OCI-LY1 (cell line): ENCODE measurements around the gene ATF6.
A peak's percentile ranks its signal among the peaks of the same experiment; 100 is the strongest.
"Not testable (repeated sequence)": the region's sequence is repeated elsewhere in the genome, so short reads cannot be mapped to it uniquely, and the experiment has no call there.

Experiments used
- H2AFZ ChIP-seq: fragments of 200-600 bp; sonication (generic), shearing (Covaris generic); 2 replicates; pipeline ENCODE4 v1.6.0; 2014; ENCODE audit warnings: antibody characterized with exemption, mild to moderate bottlenecking, low read length
- H3F3A ChIP-seq: fragments of 200-600 bp; sonication (generic), shearing (Covaris generic); 2 replicates; pipeline ENCODE4 v1.6.0; 2014; ENCODE audit warnings: mild to moderate bottlenecking, antibody characterized with exemption, low read length, moderate library complexity; ENCODE audit not compliant: insufficient read depth
- H3K27ac ChIP-seq: fragments of 200-600 bp; sonication (generic); 2 replicates; pipeline ENCODE4 v1.5.1; 2014; ENCODE audit warnings: low read length, mixed run types, mild to moderate bottlenecking, low read depth; ENCODE audit not compliant: poor library complexity, severe bottlenecking
- H3K27me3 ChIP-seq: fragments of 200-600 bp; sonication (generic); 2 replicates; pipeline ENCODE4 v1.6.0; 2014; ENCODE audit warnings: antibody characterized with exemption, mild to moderate bottlenecking, low read length, moderate library complexity; ENCODE audit not compliant: insufficient read depth
- H3K36me3 ChIP-seq: fragments of 200-600 bp; sonication (generic); 2 replicates; pipeline ENCODE4 v1.6.1; 2014; ENCODE audit warnings: mild to moderate bottlenecking, antibody characterized with exemption, low read length, moderate library complexity, mixed read lengths; ENCODE audit not compliant: insufficient read depth
- H3K4me1 ChIP-seq: fragments of 200-600 bp; sonication (generic); 2 replicates; pipeline ENCODE4 v1.5.1; 2014; ENCODE audit warnings: mild to moderate bottlenecking, low read length, moderate library complexity; ENCODE audit not compliant: insufficient read depth, severe bottlenecking
- H3K4me2 ChIP-seq: fragments of 200-600 bp; sonication (generic), shearing (Covaris generic); 2 replicates; pipeline ENCODE4 v1.6.1; 2014; ENCODE audit warnings: low read length
- H3K4me3 ChIP-seq: fragments of 200-600 bp; sonication (generic); 2 replicates; pipeline ENCODE4 v1.5.1; 2014; ENCODE audit warnings: low read length, low read depth, mild to moderate bottlenecking, mixed read lengths; ENCODE audit not compliant: poor library complexity, severe bottlenecking
- H3K79me2 ChIP-seq: fragments of 200-600 bp; shearing (Covaris generic); 2 replicates; pipeline ENCODE4 v1.6.1; 2016; ENCODE audit warnings: mixed run types, low read length, mixed read lengths; ENCODE audit not compliant: insufficient read depth
- H3K9ac ChIP-seq: fragments of 200-600 bp; sonication (generic), shearing (Covaris generic); 2 replicates; pipeline ENCODE4 v1.6.1; 2014; ENCODE audit warnings: mild to moderate bottlenecking, low read length, mixed read lengths
- H3K9me2 ChIP-seq: fragments of 200-600 bp; sonication (generic), shearing (Covaris generic); 2 replicates; pipeline ENCODE4 v1.6.1; 2014; ENCODE audit warnings: low read depth, mild to moderate bottlenecking, low read length, mixed read lengths
- H3K9me3 ChIP-seq: fragments of 200-600 bp; shearing (Covaris generic); 2 replicates; pipeline ENCODE4 v1.6.1; 2014; ENCODE audit warnings: low read length, mixed read lengths
- H4K20me1 ChIP-seq: fragments of 200-600 bp; sonication (generic), shearing (Covaris generic); 2 replicates; pipeline ENCODE4 v1.6.0; 2016; ENCODE audit warnings: mild to moderate bottlenecking, low read length; ENCODE audit not compliant: insufficient read depth
- CTCF ChIP-seq: fragments of 200-600 bp; sonication (generic), shearing (Covaris generic); IDR thresholded peaks from 2 replicates; pipeline ENCODE4 v1.5.1; 2017; ENCODE audit warnings: mild to moderate bottlenecking, antibody characterized with exemption, low read length, moderate library complexity, mixed read lengths
- EZH2 ChIP-seq: fragments of 200-600 bp; sonication (generic), shearing (Covaris generic); IDR thresholded peaks from 2 replicates; pipeline ENCODE4 v1.8.0; 2017; ENCODE audit warnings: borderline replicate concordance, mixed run types, mild to moderate bottlenecking, antibody characterized with exemption, low read length, moderate library complexity, mixed read lengths

Gene ATF6

GRCh38 chr1:161722406-161722805 is 43.7 kb upstream of the ATF6 start:
- H3K4me2 ChIP-seq, result peak overlapping the region; percentile 85
- H3K27ac ChIP-seq, result peak overlapping the region; percentile 92
- H2AFZ ChIP-seq, result no peak overlapping the region
- H3K9me3 ChIP-seq, result no peaks in the 10 kb centered on the region
- 0 out of 2 replicates have a peak, but pooled peaks cover 3% of the 10 kb centered on the region for H3F3A ChIP-seq
- no peaks in the 10 kb centered on the region for H4K20me1 ChIP-seq
- H3K36me3 ChIP-seq, result peaks cover 12% of the 10 kb centered on the region; the same call in 1 of the 2 replicates
- H3K27me3 ChIP-seq, result no peaks in the 10 kb centered on the region
- H3K9me2 ChIP-seq, result no peaks in the 10 kb centered on the region
- H3K79me2 ChIP-seq, result peaks cover 11% of the 10 kb centered on the region; the same call in 1 of the 2 replicates
- H3K4me1 ChIP-seq, result peaks cover 91% of the 10 kb centered on the region
- TF ChIP-seq CTCF (no peak), EZH2 (no peak)
- H3K9ac ChIP-seq, result peak overlapping the region; percentile 69
- peak overlapping the region; percentile 78 for H3K4me3 ChIP-seq

GRCh38 chr1:161723459-161724141 is 42.5 kb upstream of the ATF6 start:
- Histone ChIP-seq H4K20me1 (no peaks in the 10 kb centered on the region), H3K4me3 (peak overlapping the region; percentile 78)

GRCh38 chr1:161725258-161725907 is 40.7 kb upstream of the ATF6 start:
- peak overlapping the region; percentile 82 for H3K27ac ChIP-seq
- H4K20me1 ChIP-seq, H3K9me3 ChIP-seq, H3F3A ChIP-seq, H3K27me3 ChIP-seq, H2AFZ ChIP-seq, H3K9me2 ChIP-seq: not testable (repeated sequence)
- peak overlapping the region; percentile 78 for H3K4me3 ChIP-seq
- peaks cover 75% of the 10 kb centered on the region for H3K4me1 ChIP-seq
- H3K79me2 ChIP-seq, result peaks cover 11% of the 10 kb centered on the region; the same call in 1 of the 2 replicates
- peaks cover 12% of the 10 kb centered on the region; the same call in 1 of the 2 replicates for H3K36me3 ChIP-seq
- peak overlapping the region; percentile 91 for H3K9ac ChIP-seq
- peak overlapping the region; percentile 85 for H3K4me2 ChIP-seq

More at GRCh38 chr1:161723459-161724141, 42.5 kb upstream of the ATF6 start:
- H3K79me2 ChIP-seq, result peaks cover 11% of the 10 kb centered on the region; the same call in 1 of the 2 replicates
- H3K4me1 ChIP-seq, result peaks cover 91% of the 10 kb centered on the region
- H3K9me2 ChIP-seq, result no peaks in the 10 kb centered on the region
- H3K9me3 ChIP-seq, result no peaks in the 10 kb centered on the region
- H3K27me3 ChIP-seq, result no peaks in the 10 kb centered on the region
- H3F3A ChIP-seq, result 0 out of 2 replicates have a peak, but pooled peaks cover 3% of the 10 kb centered on the region
- H3K27ac ChIP-seq, result peak overlapping the region; percentile 82
- peak overlapping the region; percentile 69; the same call in 1 of the 2 replicates for H3K9ac ChIP-seq
- peak overlapping the region; percentile 85 for H3K4me2 ChIP-seq
- H3K36me3 ChIP-seq, result peaks cover 12% of the 10 kb centered on the region; the same call in 1 of the 2 replicates
- TF ChIP-seq EZH2, result no peak
- TF ChIP-seq CTCF, result no peak
- H2AFZ ChIP-seq, result no peak overlapping the region
